H9 (cell line): Measurements from ENCODE around the gene TTC12. TPM values are rescaled to one million over a fixed set of nuclear protein-coding genes. Genes with fewer than 3 reads are reported as not detected.

Experiments
- DNase-seq: peaks from one replicate; pipeline ENCODE4 v3.0.0-alpha.2; 2017
- H2AFZ ChIP-seq: one replicate; pipeline ENCODE4 v1.6.1; 2013; ENCODE audit warnings: mild to moderate bottlenecking, low read length, control low read depth, moderate library complexity
- H2AK5ac ChIP-seq: 2 replicates; pipeline ENCODE4 v1.6.1; 2013; ENCODE audit warnings: low read length, control low read depth, mixed read lengths; ENCODE audit not compliant: insufficient read length
- H2BK120ac ChIP-seq: one replicate; pipeline ENCODE4 v1.6.1; 2013; ENCODE audit warnings: low read depth, mild to moderate bottlenecking, low read length, control low read depth, inconsistent platforms; ENCODE audit not compliant: poor library complexity, severe bottlenecking
- H2BK12ac ChIP-seq: 2 replicates; pipeline ENCODE4 v1.6.1; 2013; ENCODE audit warnings: low read length, control low read depth, mixed read lengths, low read depth; ENCODE audit not compliant: insufficient read length
- H2BK15ac ChIP-seq: 2 replicates; pipeline ENCODE4 v1.6.1; 2013; ENCODE audit warnings: low read depth, low read length, control low read depth
- H2BK20ac ChIP-seq: one replicate; pipeline ENCODE4 v1.6.1; 2013; ENCODE audit warnings: low read depth, mild to moderate bottlenecking, low read length, control low read depth, inconsistent platforms; ENCODE audit not compliant: poor library complexity, severe bottlenecking
- H2BK5ac ChIP-seq: 2 replicates; pipeline ENCODE4 v1.6.1; 2013; ENCODE audit warnings: low read length, control low read depth, mixed read lengths; ENCODE audit not compliant: insufficient read length
- H3K14ac ChIP-seq: 2 replicates; pipeline ENCODE4 v1.6.1; 2013; ENCODE audit warnings: low read length, control low read depth; ENCODE audit not compliant: insufficient read depth
- H3K18ac ChIP-seq: 2 replicates; pipeline ENCODE4 v1.6.1; 2013; ENCODE audit warnings: low read depth, mild to moderate bottlenecking, mixed read lengths, low read length, control low read depth; ENCODE audit not compliant: insufficient read length
- H3K23ac ChIP-seq: 2 replicates; pipeline ENCODE4 v1.6.1; 2013; ENCODE audit warnings: low read length, control low read depth, mixed read lengths, low read depth; ENCODE audit not compliant: insufficient read length
- H3K23me2 ChIP-seq: 2 replicates; pipeline ENCODE4 v1.6.1; 2013; ENCODE audit warnings: low read depth, mild to moderate bottlenecking, mixed read lengths, low read length, control low read depth; ENCODE audit not compliant: insufficient read length, poor library complexity, severe bottlenecking
- H3K27ac ChIP-seq: 2 replicates; pipeline ENCODE4 v1.5.1; 2013; ENCODE audit warnings: low read length, control low read depth, mixed read lengths, low read depth; ENCODE audit not compliant: insufficient read length
- H3K27me3 ChIP-seq: 2 replicates; pipeline ENCODE4 v1.6.1; 2013; ENCODE audit warnings: low read length, control low read depth, inconsistent platforms; ENCODE audit not compliant: insufficient read depth
- H3K4ac ChIP-seq: 2 replicates; pipeline ENCODE4 v1.6.1; 2013; ENCODE audit warnings: low read depth, mild to moderate bottlenecking, control low read depth, inconsistent platforms, low read length, moderate library complexity
- H3K4me1 ChIP-seq: 2 replicates; pipeline ENCODE4 v1.6.1; 2013; ENCODE audit warnings: low read length, control low read depth, inconsistent platforms; ENCODE audit not compliant: insufficient read depth
- H3K4me2 ChIP-seq: 2 replicates; pipeline ENCODE4 v1.6.1; 2013; ENCODE audit warnings: low read length, control low read depth, mixed read lengths; ENCODE audit not compliant: insufficient read length, insufficient read depth
- H3K56ac ChIP-seq: 2 replicates; pipeline ENCODE4 v1.6.1; 2013; ENCODE audit warnings: low read depth, mild to moderate bottlenecking, mixed read lengths, low read length, control low read depth; ENCODE audit not compliant: insufficient read length
- H3K79me1 ChIP-seq: 2 replicates; pipeline ENCODE4 v1.6.1; 2013; ENCODE audit warnings: low read depth, mild to moderate bottlenecking, moderate library complexity, low read length, control low read depth, inconsistent platforms; ENCODE audit not compliant: insufficient read depth, poor library complexity, severe bottlenecking
- H3K79me2 ChIP-seq: 2 replicates; pipeline ENCODE4 v1.6.1; 2013; ENCODE audit warnings: low read length, control low read depth, inconsistent platforms; ENCODE audit not compliant: insufficient read depth
- H3K9ac ChIP-seq: 2 replicates; pipeline ENCODE4 v1.6.1; 2013; ENCODE audit warnings: low read length, control low read depth, mixed read lengths; ENCODE audit not compliant: insufficient read length; ENCODE audit errors: extremely low read depth
- H3K9me3 ChIP-seq: one replicate; pipeline ENCODE4 v1.6.1; 2013; ENCODE audit warnings: low read depth, low read length, inconsistent platforms; ENCODE audit not compliant: control insufficient read depth
- H3T11ph ChIP-seq: one replicate; pipeline ENCODE4 v1.6.1; 2013; ENCODE audit warnings: mild to moderate bottlenecking, low read length, control low read depth, inconsistent platforms
- H4K20me1 ChIP-seq: one replicate; pipeline ENCODE4 v1.6.1; 2013; ENCODE audit not compliant: control insufficient read depth, insufficient read length, insufficient read depth
- H4K5ac ChIP-seq: 2 replicates; pipeline ENCODE4 v1.6.1; 2013; ENCODE audit warnings: low read depth, mild to moderate bottlenecking, mixed read lengths, low read length, control low read depth; ENCODE audit not compliant: insufficient read length
- H4K8ac ChIP-seq: replicated peaks from 2 replicates; pipeline ENCODE4 v1.6.1; 2013; ENCODE audit warnings: low read length, control low read depth, mixed read lengths, low read depth; ENCODE audit not compliant: insufficient read length
- H4K91ac ChIP-seq: 2 replicates; pipeline ENCODE4 v1.6.1; 2013; ENCODE audit warnings: low read depth, mild to moderate bottlenecking, moderate library complexity, mixed read lengths, low read length, control low read depth; ENCODE audit not compliant: insufficient read length
- H3K27ac Mint-ChIP-seq, 3 experiments: 2 replicates in 2 of 3; 3 replicates in 1 of 3; pipeline ENCODE4 v1.8.0; 2020 to 2021; ENCODE audit warnings: mixed read lengths in 3 of 3, mild to moderate bottlenecking in 1 of 3, moderate library complexity in 1 of 3
- H3K27me3 Mint-ChIP-seq: 2 replicates; pipeline ENCODE4 v1.8.0; 2021; ENCODE audit warnings: low read depth, mild to moderate bottlenecking, moderate library complexity, mixed read lengths
- H3K36me3 Mint-ChIP-seq, 3 experiments: 2 replicates in 2 of 3; 3 replicates in 1 of 3; pipeline ENCODE4 v1.8.0; 2020 to 2021; ENCODE audit warnings: low read depth in 3 of 3, mixed read lengths in 3 of 3; ENCODE audit not compliant: insufficient read depth in 1 of 3
- H3K4me1 Mint-ChIP-seq, 2 experiments: 2 replicates each; pipeline ENCODE4 v1.8.0; 2020; ENCODE audit warnings: mixed read lengths in 2 of 2
- H3K4me3 Mint-ChIP-seq, 2 experiments: 2 replicates in 1 of 2; 3 replicates in 1 of 2; pipeline ENCODE4 v1.8.0; 2020 to 2021; ENCODE audit warnings: mild to moderate bottlenecking in 2 of 2, mixed read lengths in 2 of 2, moderate library complexity in 1 of 2
- H3K9me3 Mint-ChIP-seq, 2 experiments: 2 replicates in 1 of 2; 3 replicates in 1 of 2; pipeline ENCODE4 v1.8.0; 2020; ENCODE audit warnings: mild to moderate bottlenecking in 2 of 2, mixed read lengths in 2 of 2, moderate library complexity in 1 of 2
- CTCF ChIP-seq: fragments of 200-600 bp; sonication (generic); conservative IDR thresholded peaks from 3 replicates; pipeline ENCODE4 v1.8.0; 2021; ENCODE audit warnings: antibody characterized with exemption, mild to moderate bottlenecking
- WGBS: extraction: QIAGEN DNeasy Blood & Tissue Kit; methylation state at CpG from one replicate; pipeline ENCODE4 v1.1.7; 2013; ENCODE audit warnings: missing lambda C conversion rate, low lambda C conversion rate, mixed read lengths; ENCODE audit not compliant: insufficient read length; ENCODE audit errors: extremely low coverage; 5-methylcytosine and 5-hydroxymethylcytosine counted together
- total RNA-seq: library from RNA; stranded (reverse); gene quantifications from 2 replicates; pipeline ENCODE4 v1.2.1, GENCODE V29; 2021

TTC12 gene
- total RNA-seq, 1 experiment from 2014 or later, result 8.3 TPM

- 0 out of 3 replicates have a peak, but pooled peaks have one; percentile 29 for TF ChIP-seq CTCF
- no peak for DNase-seq
- no peak overlapping the region for H3K4me3 Mint-ChIP-seq
Observed at GRCh38 chr11:113372309-113372708, 57.9 kb downstream of the TTC12 start.

More at GRCh38 chr11:113372309-113372708, 57.9 kb downstream of the TTC12 start:
- no peak overlapping the region for H2BK12ac ChIP-seq
- no peak overlapping the region for H3K9ac ChIP-seq
- H3K79me2 ChIP-seq, result no peaks in the 10 kb centered on the region
- no peak overlapping the region for H3K27ac Mint-ChIP-seq
- no peak overlapping the region for H3K4me2 ChIP-seq
- no peak overlapping the region for H3K56ac ChIP-seq
- no peak overlapping the region for H4K5ac ChIP-seq
- no peak overlapping the region for H3K4ac ChIP-seq
- H2BK20ac ChIP-seq, result no peak overlapping the region
- H3K14ac ChIP-seq, result no peak overlapping the region
- WGBS, result no CpG with 5 or more reads among the region's 4 CpGs
- no peaks in the 10 kb centered on the region for H4K20me1 ChIP-seq
- no peak overlapping the region for H2AK5ac ChIP-seq
- no peak overlapping the region for H3K23ac ChIP-seq
- H2BK120ac ChIP-seq, result no peak overlapping the region
- H4K91ac ChIP-seq, result no peak overlapping the region
- no peaks in the 10 kb centered on the region for H3K79me1 ChIP-seq
- H3K18ac ChIP-seq, result no peak overlapping the region
- peaks cover 3% of the 10 kb centered on the region; the same call in 1 of the 2 replicates for H3K4me1 ChIP-seq
- H3K23me2 ChIP-seq, result no peaks in the 10 kb centered on the region
- no peak overlapping the region for H3T11ph ChIP-seq
- no peaks in the 10 kb centered on the region for H3K9me3 Mint-ChIP-seq
- H2AFZ ChIP-seq, result no peak overlapping the region
- no peaks in the 10 kb centered on the region for H3K9me3 ChIP-seq
- no peaks in the 10 kb centered on the region for H3K36me3 Mint-ChIP-seq
- no peak overlapping the region for H3K27ac ChIP-seq
- no peak overlapping the region for H4K8ac ChIP-seq
- H2BK5ac ChIP-seq, result no peak overlapping the region
- H3K27me3 Mint-ChIP-seq, result no peaks in the 10 kb centered on the region
- peaks cover 20 to 24% of the 10 kb centered on the region in 2 experiments for H3K4me1 Mint-ChIP-seq
- no peaks in the 10 kb centered on the region for H3K27me3 ChIP-seq
- no peak overlapping the region for H2BK15ac ChIP-seq
